Measurements from ENCODE around the gene LAMA1. TPM values are rescaled to one million over a fixed set of nuclear protein-coding genes. Genes with fewer than 3 reads are reported as not detected.

Gene LAMA1
- total RNA-seq, 4 donors from 2014 or later: under 0.01 to 1.0 (median 0.60) TPM

GRCh38 chr18:7023063-7023580 lies 94.5 kb downstream of the LAMA1 start:
- no peak for TF ChIP-seq POLR2A (IDR thresholded peaks at IDR 0.05)
- no peak for TF ChIP-seq CTCF (IDR thresholded peaks at IDR 0.05)
- no peak for TF ChIP-seq POLR2AphosphoS5 (IDR thresholded peaks at IDR 0.05)
- no peak for TF ChIP-seq EP300 (IDR thresholded peaks at IDR 0.05)
- ATAC-seq: no peak
- Histone ChIP-seq H3K9me3 (no peaks in the 10 kb centered on the region), H3K4me3 (no peak overlapping the region), H3K36me3 (no peaks in the 10 kb centered on the region), H3K27me3 (no peaks in the 10 kb centered on the region), H3K27ac (no peak overlapping the region), H3K4me1 (no peaks in the 10 kb centered on the region)
- 87 to 93% methylated on average over 5 to 19 of the region's 19 CpGs for WGBS, 2 donors (ENCODE audit: low coverage in 1 of 2)

GRCh38 chr18:7021994-7022840 lies 95.4 kb downstream of the LAMA1 start:
- no peaks in the 10 kb centered on the region for H3K9me3 ChIP-seq
- TF ChIP-seq POLR2AphosphoS5 (IDR thresholded peaks at IDR 0.05) (no peak), CTCF (IDR thresholded peaks at IDR 0.05) (peak in 2 of 4 experiments; percentile 4 to 25)
- H3K4me1 ChIP-seq: no peaks in the 10 kb centered on the region
- no peaks in the 10 kb centered on the region for H3K27me3 ChIP-seq
- no peak for ATAC-seq
- no peak overlapping the region for H3K27ac ChIP-seq
- 49 to 55% methylated on average over 13 to 16 of the region's 16 CpGs for WGBS, 2 donors (ENCODE audit: low coverage in 1 of 2)
- no peaks in the 10 kb centered on the region for H3K36me3 ChIP-seq
- no peak overlapping the region for H3K4me3 ChIP-seq

- Histone ChIP-seq H3K9me3 (no peaks in the 10 kb centered on the region), H3K36me3 (no peaks in the 10 kb centered on the region), H3K27ac (no peak overlapping the region), H3K4me3 (no peak overlapping the region), H3K4me1 (no peaks in the 10 kb centered on the region), H3K27me3 (no peaks in the 10 kb centered on the region)
- TF ChIP-seq POLR2A (IDR thresholded peaks at IDR 0.05): no peak
- TF ChIP-seq EP300 (IDR thresholded peaks at IDR 0.05): no peak
- no peak for TF ChIP-seq CTCF (IDR thresholded peaks at IDR 0.05)
- TF ChIP-seq POLR2AphosphoS5 (IDR thresholded peaks at IDR 0.05): no peak
- ATAC-seq: no peak
- WGBS, 2 donors (ENCODE audit: low coverage in 1 of 2): 88 to 91% methylated on average over 1 to 13 of the region's 13 CpGs
These were observed 96.4 kb downstream of the LAMA1 start for GRCh38 chr18:7020995-7021777.

GRCh38 chr18:7017013-7017412 lies 100.6 kb downstream of the LAMA1 start:
- H3K9me3 ChIP-seq: no peaks in the 10 kb centered on the region
- TF ChIP-seq POLR2A (IDR thresholded peaks at IDR 0.05) (no peak), EP300 (IDR thresholded peaks at IDR 0.05) (no peak), CTCF (IDR thresholded peaks at IDR 0.05) (no peak), POLR2AphosphoS5 (IDR thresholded peaks at IDR 0.05) (no peak)
- no peak overlapping the region for H3K27ac ChIP-seq
- H3K4me3 ChIP-seq: no peak overlapping the region
- WGBS, 2 donors (ENCODE audit: low coverage in 1 of 2): 83 to 85% methylated on average over 3 to 4 of the region's 5 CpGs
- H3K27me3 ChIP-seq: no peaks in the 10 kb centered on the region
- no peaks in the 10 kb centered on the region for H3K4me1 ChIP-seq
- H3K36me3 ChIP-seq: no peaks in the 10 kb centered on the region
- no peak for ATAC-seq
